HL-60 (cell line): ENCODE data around the gene CNGB1.
"Not testable (repeated sequence)": the region's sequence is repeated elsewhere in the genome, so short reads cannot be mapped to it uniquely, and the experiment has no call there.

Experiments
- DNase-seq, 2 experiments: peaks; one replicate each; pipeline ENCODE4 v3.0.0-alpha.2; 2010 to 2020; ENCODE audit warnings: low read depth in 1 of 2, low spot score in 1 of 2
- H3K27ac ChIP-seq: fragments of 250-450 bp; sonication (Bioruptor Pico); replicated peaks from 2 replicates; pipeline ENCODE4 v1.5.1; 2020; ENCODE audit warnings: mild to moderate bottlenecking, moderate library complexity
- H3K27me3 ChIP-seq: fragments of 250-450 bp; sonication (Bioruptor Pico); 2 replicates; pipeline ENCODE4 v1.5.1; 2021; ENCODE audit warnings: mild to moderate bottlenecking, moderate library complexity; ENCODE audit not compliant: insufficient read depth, poor library complexity, severe bottlenecking
- H3K4me3 ChIP-seq: replicated peaks from 2 replicates; pipeline ENCODE4 v1.5.1; 2011; ENCODE audit warnings: mild to moderate bottlenecking, control low read depth, low read length; ENCODE audit not compliant: insufficient read depth
- GABPA ChIP-seq: IDR thresholded peaks from 2 replicates; pipeline ENCODE4 v1.6.1; 2012; ENCODE audit warnings: low read depth
- POLR2AphosphoS5 ChIP-seq: IDR thresholded peaks from 2 replicates; pipeline ENCODE4 v1.6.1; 2012; ENCODE audit warnings: low read depth
- REST ChIP-seq: IDR thresholded peaks from 2 replicates; pipeline ENCODE4 v1.6.1; 2012; ENCODE audit warnings: low read depth; ENCODE audit not compliant: insufficient replicate concordance
- SPI1 ChIP-seq: IDR thresholded peaks from 2 replicates; pipeline ENCODE4 v1.6.1; 2012; ENCODE audit warnings: low read depth, mild to moderate bottlenecking, borderline replicate concordance
- TF ChIP-seq, protein P1 (sequence below): IDR thresholded peaks from one replicate; pipeline ENCODE4 v1.5.1; 2011; ENCODE audit warnings: low read length, control low read depth, inconsistent platforms; ENCODE audit not compliant: insufficient read depth

CNGB1 gene

DNA sequence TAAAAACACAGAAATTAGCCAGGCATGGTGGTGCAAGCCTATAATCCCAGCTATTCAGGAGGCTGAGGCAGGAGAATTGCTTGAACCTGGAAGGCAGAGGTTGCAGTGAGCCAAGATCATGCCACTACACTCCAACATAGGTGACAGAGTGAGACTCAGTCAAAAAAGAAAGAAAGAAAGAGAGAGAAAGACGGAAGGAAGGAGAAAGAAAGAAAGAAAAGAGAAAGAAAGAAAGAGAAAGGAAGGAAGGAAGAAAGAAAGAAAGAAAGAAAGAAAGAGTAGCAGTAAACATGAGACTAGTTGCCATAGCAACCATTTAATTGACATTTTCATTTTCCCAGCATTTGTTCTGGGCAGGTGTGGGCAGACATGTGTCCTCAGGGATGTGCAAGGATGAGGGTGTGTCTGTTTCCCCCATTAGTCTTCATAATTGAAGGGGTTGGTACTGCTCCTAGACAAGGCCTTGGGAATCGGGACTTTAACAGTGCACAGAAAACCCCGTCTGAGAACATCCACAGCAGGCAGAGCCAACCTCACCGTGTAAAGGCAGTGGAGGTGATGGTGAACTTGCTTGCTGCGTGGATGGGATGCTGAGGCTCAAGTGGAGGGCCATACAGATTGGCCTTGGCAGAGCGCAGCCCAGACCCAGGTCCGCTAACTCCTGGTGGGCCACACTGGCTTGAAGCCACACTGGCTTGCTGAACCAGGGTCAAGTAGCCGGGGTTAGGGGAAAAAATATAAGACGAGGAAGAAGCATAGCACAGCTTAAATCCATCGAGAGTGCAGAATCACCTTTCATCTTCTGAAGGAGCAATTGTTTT, 133.4 kb downstream of the CNGB1 start:
- Histone ChIP-seq H3K27ac (no peak overlapping the region), H3K27me3 (peaks cover 6% of the 10 kb centered on the region), H3K4me3 (no peak overlapping the region)
- no peak for TF ChIP-seq REST
- no peak for DNase-seq

DNA sequence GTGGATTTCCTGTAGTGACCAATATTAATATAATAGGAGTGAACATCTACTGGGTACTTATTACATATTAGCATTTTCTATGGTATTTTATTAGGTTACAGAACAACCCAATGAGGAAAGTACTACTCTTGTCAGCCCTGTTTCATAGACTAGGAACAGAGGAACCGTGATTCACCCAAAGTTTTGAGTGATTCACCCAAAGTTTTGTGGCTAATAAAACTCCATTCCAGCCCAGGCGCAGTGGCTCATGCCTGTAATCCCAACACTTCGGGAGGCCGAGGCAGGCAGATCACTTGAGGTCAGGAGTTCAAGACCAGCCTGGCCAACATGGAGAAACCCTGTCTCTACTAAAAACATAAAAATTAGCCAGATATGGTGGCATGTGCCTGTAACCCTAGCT, 135.5 kb downstream of the CNGB1 start:
- DNase-seq, H3K27me3 ChIP-seq, H3K27ac ChIP-seq, H3K4me3 ChIP-seq: not testable (repeated sequence)

GRCh38 chr16:57834936-57835335, 136.0 kb downstream of the CNGB1 start:
- Histone ChIP-seq H3K4me3 (no peak overlapping the region), H3K27me3 (peaks cover 6% of the 10 kb centered on the region), H3K27ac (no peak overlapping the region)
- DNase-seq, result no peak
- TF ChIP-seq REST, result no peak
- TF ChIP-seq GABPA, result no peak
- TF ChIP-seq, protein P1, sequence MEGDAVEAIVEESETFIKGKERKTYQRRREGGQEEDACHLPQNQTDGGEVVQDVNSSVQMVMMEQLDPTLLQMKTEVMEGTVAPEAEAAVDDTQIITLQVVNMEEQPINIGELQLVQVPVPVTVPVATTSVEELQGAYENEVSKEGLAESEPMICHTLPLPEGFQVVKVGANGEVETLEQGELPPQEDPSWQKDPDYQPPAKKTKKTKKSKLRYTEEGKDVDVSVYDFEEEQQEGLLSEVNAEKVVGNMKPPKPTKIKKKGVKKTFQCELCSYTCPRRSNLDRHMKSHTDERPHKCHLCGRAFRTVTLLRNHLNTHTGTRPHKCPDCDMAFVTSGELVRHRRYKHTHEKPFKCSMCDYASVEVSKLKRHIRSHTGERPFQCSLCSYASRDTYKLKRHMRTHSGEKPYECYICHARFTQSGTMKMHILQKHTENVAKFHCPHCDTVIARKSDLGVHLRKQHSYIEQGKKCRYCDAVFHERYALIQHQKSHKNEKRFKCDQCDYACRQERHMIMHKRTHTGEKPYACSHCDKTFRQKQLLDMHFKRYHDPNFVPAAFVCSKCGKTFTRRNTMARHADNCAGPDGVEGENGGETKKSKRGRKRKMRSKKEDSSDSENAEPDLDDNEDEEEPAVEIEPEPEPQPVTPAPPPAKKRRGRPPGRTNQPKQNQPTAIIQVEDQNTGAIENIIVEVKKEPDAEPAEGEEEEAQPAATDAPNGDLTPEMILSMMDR, result no peak
- TF ChIP-seq SPI1, result no peak
- TF ChIP-seq POLR2AphosphoS5, result no peak
